Subcutaneous abdominal adipose tissue (tissue), 5 donors: Measurements from ENCODE around the gene SCEL.

Source experiments
- H3K27ac ChIP-seq: one replicate; pipeline ENCODE4 v1.7.0; 2013; ENCODE audit warnings: low read depth, mild to moderate bottlenecking, inconsistent platforms, low read length, moderate library complexity
- H3K27me3 ChIP-seq, 5 donors: one replicate each; pipeline ENCODE4 v1.7.0; 2013; ENCODE audit warnings: low read length in 5 of 5, inconsistent platforms in 1 of 5; ENCODE audit not compliant: control insufficient read depth in 5 of 5, insufficient read depth in 4 of 5
- H3K36me3 ChIP-seq, 5 donors: one replicate each; pipeline ENCODE4 v1.7.0; 2013; ENCODE audit warnings: low read length in 5 of 5; ENCODE audit not compliant: control insufficient read depth in 5 of 5, insufficient read depth in 5 of 5
- H3K4me1 ChIP-seq, 5 donors: one replicate each; pipeline ENCODE4 v1.7.0; 2013; ENCODE audit warnings: low read length in 5 of 5, mild to moderate bottlenecking in 3 of 5, moderate library complexity in 1 of 5; ENCODE audit not compliant: control insufficient read depth in 5 of 5, insufficient read depth in 5 of 5
- H3K4me3 ChIP-seq, 5 donors: one replicate each; pipeline ENCODE4 v1.7.0; 2013; ENCODE audit warnings: low read length in 5 of 5, low read depth in 1 of 5
- H3K9ac ChIP-seq, 5 donors: one replicate each; pipeline ENCODE4 v1.7.0; 2013; ENCODE audit warnings: low read length in 5 of 5, mild to moderate bottlenecking in 4 of 5, moderate library complexity in 3 of 5
- H3K9me3 ChIP-seq, 5 donors: one replicate each; pipeline ENCODE4 v1.7.0; 2013; ENCODE audit warnings: low read length in 5 of 5; ENCODE audit not compliant: control insufficient read depth in 5 of 5
- donor health status: healthy.
- donor health status: healthy.
- donor health status: healthy.
- donor health status: healthy.
- donor health status: healthy.

The SCEL gene

GRCh38 chr13:77584106-77584505 lies 48.6 kb downstream of the SCEL start:
- Histone ChIP-seq H3K36me3 (no peaks in the 10 kb centered on the region), H3K27me3 (peaks cover 0 to 4% (median 3%) of the 10 kb centered on the region in 5 donors), H3K4me1 (no peaks in the 10 kb centered on the region), H3K9me3 (no peaks in the 10 kb centered on the region), H3K9ac (no peak overlapping the region), H3K4me3 (no peak overlapping the region), H3K27ac (no peak overlapping the region)

DNA sequence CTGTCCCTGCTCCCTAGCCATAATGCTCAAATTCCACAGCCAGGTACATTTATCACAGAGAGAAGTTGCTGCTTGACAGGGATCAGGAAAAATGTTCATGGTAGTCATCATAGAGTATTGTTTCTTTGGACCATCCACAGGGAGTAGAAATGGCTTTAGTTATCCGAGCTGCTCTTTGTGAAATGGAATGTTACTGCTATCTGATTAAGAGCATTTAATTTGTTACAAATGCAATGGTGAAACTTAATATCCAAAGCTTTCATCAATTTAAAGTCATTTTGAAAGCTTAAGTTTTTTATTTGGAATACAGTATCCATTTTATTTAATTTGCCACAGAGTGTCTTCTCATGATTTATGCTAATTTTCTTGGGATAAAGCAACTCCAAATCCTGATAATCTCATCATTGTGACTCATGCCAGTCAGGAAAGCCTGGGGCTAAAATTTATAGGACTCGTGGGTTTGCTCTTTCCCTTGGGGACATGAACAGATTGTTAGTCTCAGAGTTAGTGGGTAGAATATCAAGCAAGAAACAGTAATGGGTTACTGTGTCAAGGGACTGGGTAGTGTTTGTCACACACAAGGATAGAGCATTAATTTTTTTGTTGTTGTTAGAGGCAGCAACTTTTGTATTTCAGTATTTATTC lies 59.8 kb downstream of the SCEL start:
- no peaks in the 10 kb centered on the region for H3K36me3 ChIP-seq
- no peaks in the 10 kb centered on the region for H3K4me1 ChIP-seq
- H3K9me3 ChIP-seq: no peaks in the 10 kb centered on the region
- no peak overlapping the region for H3K27ac ChIP-seq
- H3K27me3 ChIP-seq: peaks cover 0 to 5% (median 0%) of the 10 kb centered on the region in 5 donors
- no peak overlapping the region for H3K9ac ChIP-seq
- H3K4me3 ChIP-seq: no peak overlapping the region

- Histone ChIP-seq H3K4me3 (no peak overlapping the region), H3K27ac (no peak overlapping the region), H3K36me3 (no peaks in the 10 kb centered on the region), H3K27me3 (peaks cover 0 to 5% (median 0%) of the 10 kb centered on the region in 5 donors), H3K4me1 (no peaks in the 10 kb centered on the region), H3K9me3 (no peaks in the 10 kb centered on the region), H3K9ac (no peak overlapping the region)
Observed at GRCh38 chr13:77596777-77597176, 61.3 kb downstream of the SCEL start.

GRCh38 chr13:77599351-77599750 lies 63.8 kb downstream of the SCEL start:
- no peak overlapping the region for H3K9ac ChIP-seq
- no peak overlapping the region for H3K27ac ChIP-seq
- H3K36me3 ChIP-seq: no peaks in the 10 kb centered on the region
- H3K4me3 ChIP-seq: no peak overlapping the region
- peaks cover 0 to 1% (median 0%) of the 10 kb centered on the region in 5 donors for H3K27me3 ChIP-seq
- H3K4me1 ChIP-seq: no peaks in the 10 kb centered on the region
- no peaks in the 10 kb centered on the region for H3K9me3 ChIP-seq

GRCh38 chr13:77600701-77601100 lies 65.2 kb downstream of the SCEL start:
- no peak overlapping the region for H3K27ac ChIP-seq
- no peaks in the 10 kb centered on the region for H3K9me3 ChIP-seq
- no peaks in the 10 kb centered on the region for H3K4me1 ChIP-seq
- H3K9ac ChIP-seq: no peak overlapping the region
- no peak overlapping the region for H3K4me3 ChIP-seq
- no peaks in the 10 kb centered on the region for H3K27me3 ChIP-seq
- H3K36me3 ChIP-seq: no peaks in the 10 kb centered on the region

DNA sequence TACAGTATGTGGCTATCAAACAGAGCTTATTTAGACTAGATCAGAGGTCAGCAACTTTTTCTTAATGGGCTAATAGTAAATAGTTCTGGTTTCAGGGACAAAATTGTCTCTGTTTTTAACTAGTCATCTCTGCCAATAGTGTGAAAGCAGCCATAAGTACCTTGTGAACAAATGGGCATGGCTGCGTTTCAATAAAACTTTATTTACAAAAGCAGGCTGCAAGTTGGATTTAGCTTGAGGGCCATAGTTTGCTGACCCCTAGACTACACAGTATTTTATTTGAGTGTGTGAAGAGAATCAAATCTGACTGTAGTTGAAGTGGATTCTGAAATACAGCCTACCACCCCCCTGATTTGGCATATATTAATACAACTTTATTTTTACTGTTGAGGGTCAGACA lies 75.6 kb downstream of the SCEL start:
- H3K27me3 ChIP-seq: no peaks in the 10 kb centered on the region
- no peak overlapping the region for H3K4me3 ChIP-seq
- H3K4me1 ChIP-seq: no peaks in the 10 kb centered on the region
- H3K36me3 ChIP-seq: no peaks in the 10 kb centered on the region
- H3K27ac ChIP-seq: no peak overlapping the region
- no peaks in the 10 kb centered on the region for H3K9me3 ChIP-seq
- H3K9ac ChIP-seq: no peak overlapping the region

- no peak overlapping the region for H3K4me3 ChIP-seq
- H3K36me3 ChIP-seq: no peaks in the 10 kb centered on the region
- H3K9me3 ChIP-seq: no peaks in the 10 kb centered on the region
- H3K4me1 ChIP-seq: no peaks in the 10 kb centered on the region
- no peak overlapping the region for H3K9ac ChIP-seq
- no peaks in the 10 kb centered on the region for H3K27me3 ChIP-seq
- H3K27ac ChIP-seq: no peak overlapping the region
Observed at GRCh38 chr13:77616027-77616426, 80.5 kb downstream of the SCEL start.

GRCh38 chr13:77619655-77620054 lies 84.1 kb downstream of the SCEL start:
- Histone ChIP-seq H3K36me3 (no peaks in the 10 kb centered on the region), H3K4me3 (no peak overlapping the region), H3K4me1 (no peaks in the 10 kb centered on the region), H3K9me3 (no peaks in the 10 kb centered on the region), H3K9ac (no peak overlapping the region), H3K27ac (no peak overlapping the region), H3K27me3 (no peaks in the 10 kb centered on the region)

DNA sequence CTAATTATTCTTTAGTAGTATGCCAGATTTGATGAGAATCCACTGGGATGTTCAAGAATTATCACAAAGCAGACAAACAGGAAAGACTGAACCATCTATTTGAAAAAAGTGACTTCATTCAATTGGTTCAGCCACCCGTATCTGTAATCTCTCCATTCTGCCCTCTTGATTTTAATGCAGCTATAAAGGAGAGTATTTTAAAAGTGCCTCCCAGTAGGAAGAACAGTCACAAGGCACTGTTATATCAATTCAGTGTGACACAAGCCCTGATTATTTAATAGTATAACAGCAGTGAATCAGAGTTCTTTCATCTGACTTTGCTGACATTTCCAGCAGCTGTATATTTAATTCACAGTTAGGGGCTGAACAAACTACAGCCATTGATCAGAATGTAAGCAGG lies 84.6 kb downstream of the SCEL start:
- Histone ChIP-seq H3K9me3 (no peaks in the 10 kb centered on the region), H3K36me3 (no peaks in the 10 kb centered on the region), H3K4me3 (no peak overlapping the region), H3K27me3 (no peaks in the 10 kb centered on the region), H3K9ac (no peak overlapping the region), H3K4me1 (no peaks in the 10 kb centered on the region), H3K27ac (no peak overlapping the region)

GRCh38 chr13:77623806-77624205 lies 88.3 kb downstream of the SCEL start:
- no peaks in the 10 kb centered on the region for H3K4me1 ChIP-seq
- no peaks in the 10 kb centered on the region for H3K9me3 ChIP-seq
- no peaks in the 10 kb centered on the region for H3K27me3 ChIP-seq
- no peaks in the 10 kb centered on the region for H3K36me3 ChIP-seq
- H3K27ac ChIP-seq: no peak overlapping the region
- H3K9ac ChIP-seq: no peak overlapping the region
- no peak overlapping the region for H3K4me3 ChIP-seq

- Histone ChIP-seq H3K4me1 (no peaks in the 10 kb centered on the region), H3K36me3 (no peaks in the 10 kb centered on the region), H3K9ac (no peak overlapping the region), H3K27ac (no peak overlapping the region), H3K9me3 (no peaks in the 10 kb centered on the region), H3K27me3 (no peaks in the 10 kb centered on the region), H3K4me3 (no peak overlapping the region)
Observed at GRCh38 chr13:77628170-77628569, 92.7 kb downstream of the SCEL start.
